SH-SY5Y (cell line): ENCODE results near the gene ANKRD31.

ENCODE experiments used
- GATA2 ChIP-seq: IDR thresholded peaks from 2 replicates; pipeline ENCODE4 v1.6.1; 2011; ENCODE audit warnings: mild to moderate bottlenecking, low read depth, low read length
- GATA3 ChIP-seq: IDR thresholded peaks from 2 replicates; pipeline ENCODE4 v1.6.1; 2011; ENCODE audit warnings: low read depth, mild to moderate bottlenecking, low read length, moderate library complexity

DNA sequence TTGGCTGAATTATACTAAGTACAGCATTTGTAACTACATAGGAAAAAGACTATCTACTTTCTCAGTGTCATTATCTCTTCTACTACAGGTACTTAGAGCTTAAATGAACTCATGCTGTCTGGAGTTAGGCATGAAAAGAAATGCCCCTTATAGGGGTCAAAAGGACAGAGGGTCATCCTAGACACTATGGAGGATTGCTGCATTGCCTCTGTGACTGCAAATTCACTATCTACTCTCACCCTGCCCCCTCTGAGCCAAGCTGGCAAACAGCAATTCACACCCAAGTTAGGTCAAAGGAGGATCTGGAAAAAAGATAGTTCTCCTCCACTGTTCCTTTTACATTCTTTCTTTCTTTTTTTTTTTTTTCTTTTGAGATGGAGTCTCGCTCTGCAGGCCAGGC lies 36.7 kb downstream of the ANKRD31 start:
- TF ChIP-seq GATA2 = no peak
- TF ChIP-seq GATA3 = no peak
